ENCODE data around the gene TNFRSF4.

TNFRSF4 gene

DNA sequence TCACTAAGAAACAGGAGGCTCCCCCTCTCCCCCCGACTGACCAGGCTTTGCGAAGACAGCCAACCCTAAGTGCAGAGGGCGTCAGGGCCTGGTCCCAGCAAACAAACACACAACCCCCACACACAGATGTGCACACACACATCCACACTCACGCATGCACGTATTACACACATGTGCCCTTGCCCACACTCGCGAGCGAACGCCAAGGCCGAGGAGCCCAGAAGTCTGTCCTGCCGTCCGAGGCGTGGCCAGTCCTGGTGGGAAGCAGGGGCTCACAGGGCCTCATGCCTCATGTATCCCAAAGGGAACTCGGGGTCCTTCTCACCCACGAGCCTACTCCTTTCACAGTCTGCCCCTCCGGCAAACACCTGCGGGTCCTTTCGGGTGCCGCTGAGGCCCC is 15.8 kb upstream of the TNFRSF4 start:
- no peaks in the 10 kb centered on the region for H3K9me3 ChIP-seq (ENCODE audit: control insufficient read depth, low read length)
- H3K4me3 ChIP-seq (ENCODE audit: low read length), result peak overlapping the region; percentile 87
- H3K36me3 ChIP-seq (ENCODE audit: control insufficient read depth, insufficient read depth, low read length, severe bottlenecking), result peaks cover 36% of the 10 kb centered on the region
- no peak for DNase-seq (ENCODE audit: low read depth)
- no peaks in the 10 kb centered on the region for H3K27me3 ChIP-seq (replicated peaks; ENCODE audit: control insufficient read depth, insufficient read depth, low read length)
- peaks cover 22% of the 10 kb centered on the region for H3K4me1 ChIP-seq (ENCODE audit: control insufficient read depth, insufficient read depth, low read length)
- H3K9ac ChIP-seq (ENCODE audit: low read length), result peak overlapping the region; percentile 94

DNA sequence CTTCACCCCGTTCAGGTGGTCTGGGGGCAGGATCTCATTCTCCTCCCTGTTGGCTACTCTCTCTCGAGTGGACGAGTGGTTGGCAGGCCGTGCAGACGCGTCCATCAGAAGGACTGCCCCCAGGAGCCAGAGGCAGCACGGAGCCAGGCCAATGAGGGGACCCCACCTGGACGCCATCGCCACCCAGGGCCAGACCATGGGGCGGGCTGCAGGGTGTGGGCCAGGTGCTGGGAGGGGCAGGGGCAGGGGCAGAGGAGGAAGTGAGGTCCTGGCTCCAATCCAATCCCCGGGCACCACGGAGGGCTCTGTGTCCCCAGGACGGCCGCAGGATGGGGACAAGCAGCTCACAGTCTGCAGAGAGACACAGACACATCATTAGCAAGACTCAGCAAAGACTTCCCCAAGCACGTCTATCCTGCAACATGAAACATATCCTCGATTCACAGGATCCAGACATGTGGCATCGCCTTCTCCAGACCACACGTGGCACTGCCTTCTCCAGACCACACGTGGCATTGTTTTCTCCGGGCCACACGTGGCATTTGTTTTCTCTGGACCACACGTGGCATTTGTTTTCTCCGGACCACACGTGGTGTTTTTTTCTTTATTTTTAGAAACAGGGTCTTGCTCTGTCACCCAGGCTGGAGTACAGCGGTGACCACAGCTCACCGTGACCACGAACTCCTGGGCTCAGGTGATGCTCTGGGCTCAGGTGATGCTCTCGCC is 14.8 kb upstream of the TNFRSF4 start:
- Histone ChIP-seq H3K4me1 (ENCODE audit: control insufficient read depth, insufficient read depth, low read length) (peaks cover 22% of the 10 kb centered on the region), H3K4me3 (ENCODE audit: low read length) (no peak overlapping the region), H3K27me3 (replicated peaks; ENCODE audit: control insufficient read depth, insufficient read depth, low read length) (no peaks in the 10 kb centered on the region), H3K9me3 (ENCODE audit: control insufficient read depth, low read length) (no peaks in the 10 kb centered on the region), H3K9ac (ENCODE audit: low read length) (no peak overlapping the region), H3K36me3 (ENCODE audit: control insufficient read depth, insufficient read depth, low read length, severe bottlenecking) (peaks cover 40% of the 10 kb centered on the region)
- no peak for DNase-seq (ENCODE audit: low read depth)

DNA sequence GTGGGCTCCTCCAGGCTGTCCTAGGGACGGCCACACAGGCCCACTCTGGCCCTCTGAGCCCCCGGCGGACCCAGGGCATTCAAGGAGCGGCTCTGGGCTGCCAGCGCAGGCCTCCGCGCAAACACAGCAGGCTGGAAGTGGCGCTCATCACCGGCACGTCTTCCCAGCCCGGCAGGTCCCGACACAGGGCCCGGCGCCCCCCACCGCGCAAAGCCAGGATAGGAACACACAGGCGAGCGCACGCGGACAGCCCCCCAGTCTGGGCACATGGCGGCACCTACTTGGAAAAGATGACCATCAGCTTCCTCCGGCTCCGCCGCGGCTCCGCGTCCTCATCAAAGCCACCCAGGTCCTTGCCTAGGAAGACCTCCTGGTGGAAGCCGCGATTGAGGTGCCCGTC is 14.2 kb upstream of the TNFRSF4 start:
- peaks cover 43% of the 10 kb centered on the region for H3K36me3 ChIP-seq (ENCODE audit: control insufficient read depth, insufficient read depth, low read length, severe bottlenecking)
- H3K27me3 ChIP-seq (replicated peaks; ENCODE audit: control insufficient read depth, insufficient read depth, low read length), result no peaks in the 10 kb centered on the region
- peaks cover 19% of the 10 kb centered on the region for H3K4me1 ChIP-seq (ENCODE audit: control insufficient read depth, insufficient read depth, low read length)

GRCh38 chr1:1227386-1227785 is 13.4 kb upstream of the TNFRSF4 start:
- Histone ChIP-seq H3K9ac (ENCODE audit: low read length) (no peak overlapping the region), H3K36me3 (ENCODE audit: control insufficient read depth, insufficient read depth, low read length, severe bottlenecking) (peaks cover 51% of the 10 kb centered on the region), H3K4me1 (ENCODE audit: control insufficient read depth, insufficient read depth, low read length) (peaks cover 11% of the 10 kb centered on the region), H3K27me3 (replicated peaks; ENCODE audit: control insufficient read depth, insufficient read depth, low read length) (no peaks in the 10 kb centered on the region), H3K4me3 (ENCODE audit: low read length) (no peak overlapping the region), H3K9me3 (ENCODE audit: control insufficient read depth, low read length) (no peaks in the 10 kb centered on the region)
- no peak for DNase-seq (ENCODE audit: low read depth)

More for the DNA sequence above, 14.2 kb upstream of the TNFRSF4 start:
- H3K9ac ChIP-seq (ENCODE audit: low read length), result no peak overlapping the region
- H3K9me3 ChIP-seq (ENCODE audit: control insufficient read depth, low read length), result no peaks in the 10 kb centered on the region
- H3K4me3 ChIP-seq (ENCODE audit: low read length), result no peak overlapping the region
- no peak for DNase-seq (ENCODE audit: low read depth)

- H3K4me3 ChIP-seq (ENCODE audit: low read length), result no peak overlapping the region
- peaks cover 11% of the 10 kb centered on the region for H3K4me1 ChIP-seq (ENCODE audit: control insufficient read depth, insufficient read depth, low read length)
- no peak overlapping the region for H3K9ac ChIP-seq (ENCODE audit: low read length)
- no peak for DNase-seq (ENCODE audit: low read depth)
- H3K9me3 ChIP-seq (ENCODE audit: control insufficient read depth, low read length), result no peaks in the 10 kb centered on the region
- H3K36me3 ChIP-seq (ENCODE audit: control insufficient read depth, insufficient read depth, low read length, severe bottlenecking), result peaks cover 57% of the 10 kb centered on the region
- H3K27me3 ChIP-seq (replicated peaks; ENCODE audit: control insufficient read depth, insufficient read depth, low read length), result no peaks in the 10 kb centered on the region
Measured at GRCh38 chr1:1226566-1227362, 12.8 kb upstream of the TNFRSF4 start.

GRCh38 chr1:1225913-1226312 is 12.0 kb upstream of the TNFRSF4 start:
- no peak overlapping the region for H3K4me3 ChIP-seq (ENCODE audit: low read length)
- H3K9me3 ChIP-seq (ENCODE audit: control insufficient read depth, low read length), result no peaks in the 10 kb centered on the region
- DNase-seq (ENCODE audit: low read depth), result no peak
- H3K9ac ChIP-seq (ENCODE audit: low read length), result no peak overlapping the region
- no peaks in the 10 kb centered on the region for H3K27me3 ChIP-seq (replicated peaks; ENCODE audit: control insufficient read depth, insufficient read depth, low read length)
- peaks cover 65% of the 10 kb centered on the region for H3K36me3 ChIP-seq (ENCODE audit: control insufficient read depth, insufficient read depth, low read length, severe bottlenecking)
- peaks cover 11% of the 10 kb centered on the region for H3K4me1 ChIP-seq (ENCODE audit: control insufficient read depth, insufficient read depth, low read length)

- Histone ChIP-seq H3K9me3 (ENCODE audit: control insufficient read depth, low read length) (no peaks in the 10 kb centered on the region), H3K36me3 (ENCODE audit: control insufficient read depth, insufficient read depth, low read length, severe bottlenecking) (peaks cover 71% of the 10 kb centered on the region)
- no peak for DNase-seq (ENCODE audit: low read depth)
Measured at GRCh38 chr1:1225238-1225845, 11.4 kb upstream of the TNFRSF4 start.

DNA sequence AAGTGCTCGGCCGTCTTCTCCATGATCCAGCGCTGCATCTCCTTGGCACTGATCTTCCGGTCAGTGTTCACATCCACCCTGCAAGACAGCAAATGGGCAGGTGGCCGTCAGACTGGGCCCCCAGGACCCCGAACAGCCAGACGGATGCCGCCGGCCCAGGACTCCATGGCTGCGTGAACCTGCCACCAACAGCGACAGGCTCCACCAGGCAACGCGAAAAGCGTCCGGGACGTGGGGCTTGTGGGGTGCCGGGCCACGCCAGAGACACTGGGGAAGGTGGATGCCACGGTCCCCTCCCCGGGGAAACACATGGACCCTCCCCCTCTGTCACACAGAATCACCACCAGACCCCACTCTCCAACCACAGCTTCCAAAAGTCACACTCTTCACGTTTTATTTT is 9.9 kb upstream of the TNFRSF4 start:
- H3K4me1 ChIP-seq (ENCODE audit: control insufficient read depth, insufficient read depth, low read length), result no peaks in the 10 kb centered on the region
- H3K9ac ChIP-seq (ENCODE audit: low read length), result no peak overlapping the region
- no peak for DNase-seq (ENCODE audit: low read depth)
- peaks cover 70% of the 10 kb centered on the region for H3K36me3 ChIP-seq (ENCODE audit: control insufficient read depth, insufficient read depth, low read length, severe bottlenecking)
- no peaks in the 10 kb centered on the region for H3K27me3 ChIP-seq (replicated peaks; ENCODE audit: control insufficient read depth, insufficient read depth, low read length)
- no peaks in the 10 kb centered on the region for H3K9me3 ChIP-seq (ENCODE audit: control insufficient read depth, low read length)
- H3K4me3 ChIP-seq (ENCODE audit: low read length), result no peak overlapping the region

More at GRCh38 chr1:1225238-1225845, 11.4 kb upstream of the TNFRSF4 start:
- Histone ChIP-seq H3K4me1 (ENCODE audit: control insufficient read depth, insufficient read depth, low read length) (peaks cover 10% of the 10 kb centered on the region), H3K27me3 (replicated peaks; ENCODE audit: control insufficient read depth, insufficient read depth, low read length) (no peaks in the 10 kb centered on the region), H3K9ac (ENCODE audit: low read length) (no peak overlapping the region), H3K4me3 (ENCODE audit: low read length) (no peak overlapping the region)

GRCh38 chr1:1223321-1223720 is 9.4 kb upstream of the TNFRSF4 start:
- DNase-seq (ENCODE audit: low read depth), result no peak
- no peak overlapping the region for H3K4me3 ChIP-seq (ENCODE audit: low read length)
- H3K4me1 ChIP-seq (ENCODE audit: control insufficient read depth, insufficient read depth, low read length), result no peaks in the 10 kb centered on the region
- no peaks in the 10 kb centered on the region for H3K9me3 ChIP-seq (ENCODE audit: control insufficient read depth, low read length)
- H3K36me3 ChIP-seq (ENCODE audit: control insufficient read depth, insufficient read depth, low read length, severe bottlenecking), result peaks cover 70% of the 10 kb centered on the region
- H3K9ac ChIP-seq (ENCODE audit: low read length), result no peak overlapping the region
- no peaks in the 10 kb centered on the region for H3K27me3 ChIP-seq (replicated peaks; ENCODE audit: control insufficient read depth, insufficient read depth, low read length)

DNA sequence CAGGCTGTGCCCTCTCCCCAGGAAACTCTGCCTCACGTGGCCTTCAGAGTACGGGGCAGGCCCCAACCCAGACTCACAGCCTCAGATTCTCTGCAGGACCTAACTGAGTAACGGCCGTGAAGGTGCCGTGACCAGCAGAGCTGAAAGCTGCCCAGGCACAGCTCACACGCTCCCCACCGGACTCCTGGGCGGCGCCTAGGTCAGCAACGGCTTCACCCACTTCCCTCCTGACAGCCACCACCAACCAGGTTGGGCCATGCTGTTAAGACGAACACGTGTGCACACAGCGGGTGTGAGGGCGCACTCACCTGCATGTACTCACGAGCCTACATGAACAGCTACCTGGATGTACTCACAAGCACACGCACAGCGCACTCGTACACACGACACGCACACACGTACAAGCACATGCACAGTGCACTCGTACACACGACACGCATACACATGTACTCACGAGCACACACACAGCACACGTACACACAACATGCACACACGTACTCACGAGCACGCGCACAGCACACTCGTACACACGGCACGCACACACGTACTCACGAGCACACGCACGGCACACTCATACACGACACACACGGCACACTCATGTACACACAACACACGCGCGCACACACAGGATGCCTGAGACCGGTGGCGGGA is 8.7 kb upstream of the TNFRSF4 start:
- H3K27me3 ChIP-seq (replicated peaks; ENCODE audit: control insufficient read depth, insufficient read depth, low read length), result no peaks in the 10 kb centered on the region
- no peak overlapping the region for H3K4me3 ChIP-seq (ENCODE audit: low read length)
- peaks cover 70% of the 10 kb centered on the region for H3K36me3 ChIP-seq (ENCODE audit: control insufficient read depth, insufficient read depth, low read length, severe bottlenecking)
- no peaks in the 10 kb centered on the region for H3K4me1 ChIP-seq (ENCODE audit: control insufficient read depth, insufficient read depth, low read length)
- no peaks in the 10 kb centered on the region for H3K9me3 ChIP-seq (ENCODE audit: control insufficient read depth, low read length)
- DNase-seq (ENCODE audit: low read depth), result no peak
- H3K9ac ChIP-seq (ENCODE audit: low read length), result no peak overlapping the region

Data from adipocyte (in vitro differentiated cells).